ENCODE measurements around the gene INHBA.

- TF ChIP-seq, protein P1, sequence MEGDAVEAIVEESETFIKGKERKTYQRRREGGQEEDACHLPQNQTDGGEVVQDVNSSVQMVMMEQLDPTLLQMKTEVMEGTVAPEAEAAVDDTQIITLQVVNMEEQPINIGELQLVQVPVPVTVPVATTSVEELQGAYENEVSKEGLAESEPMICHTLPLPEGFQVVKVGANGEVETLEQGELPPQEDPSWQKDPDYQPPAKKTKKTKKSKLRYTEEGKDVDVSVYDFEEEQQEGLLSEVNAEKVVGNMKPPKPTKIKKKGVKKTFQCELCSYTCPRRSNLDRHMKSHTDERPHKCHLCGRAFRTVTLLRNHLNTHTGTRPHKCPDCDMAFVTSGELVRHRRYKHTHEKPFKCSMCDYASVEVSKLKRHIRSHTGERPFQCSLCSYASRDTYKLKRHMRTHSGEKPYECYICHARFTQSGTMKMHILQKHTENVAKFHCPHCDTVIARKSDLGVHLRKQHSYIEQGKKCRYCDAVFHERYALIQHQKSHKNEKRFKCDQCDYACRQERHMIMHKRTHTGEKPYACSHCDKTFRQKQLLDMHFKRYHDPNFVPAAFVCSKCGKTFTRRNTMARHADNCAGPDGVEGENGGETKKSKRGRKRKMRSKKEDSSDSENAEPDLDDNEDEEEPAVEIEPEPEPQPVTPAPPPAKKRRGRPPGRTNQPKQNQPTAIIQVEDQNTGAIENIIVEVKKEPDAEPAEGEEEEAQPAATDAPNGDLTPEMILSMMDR (IDR thresholded peaks at IDR 0.05), result no peak
- no peak for TF ChIP-seq POLR2A (IDR thresholded peaks at IDR 0.05)
Measured at GRCh38 chr7:41698726-41699125, 4.2 kb downstream of the INHBA start.
